ENCODE results near the gene KRTAP5-10.
A peak's percentile ranks its signal among the peaks of the same experiment; 100 is the strongest.
"Not testable (repeated sequence)": the region's sequence is repeated elsewhere in the genome, so short reads cannot be mapped to it uniquely, and the experiment has no call there.

KRTAP5-10 gene

DNA sequence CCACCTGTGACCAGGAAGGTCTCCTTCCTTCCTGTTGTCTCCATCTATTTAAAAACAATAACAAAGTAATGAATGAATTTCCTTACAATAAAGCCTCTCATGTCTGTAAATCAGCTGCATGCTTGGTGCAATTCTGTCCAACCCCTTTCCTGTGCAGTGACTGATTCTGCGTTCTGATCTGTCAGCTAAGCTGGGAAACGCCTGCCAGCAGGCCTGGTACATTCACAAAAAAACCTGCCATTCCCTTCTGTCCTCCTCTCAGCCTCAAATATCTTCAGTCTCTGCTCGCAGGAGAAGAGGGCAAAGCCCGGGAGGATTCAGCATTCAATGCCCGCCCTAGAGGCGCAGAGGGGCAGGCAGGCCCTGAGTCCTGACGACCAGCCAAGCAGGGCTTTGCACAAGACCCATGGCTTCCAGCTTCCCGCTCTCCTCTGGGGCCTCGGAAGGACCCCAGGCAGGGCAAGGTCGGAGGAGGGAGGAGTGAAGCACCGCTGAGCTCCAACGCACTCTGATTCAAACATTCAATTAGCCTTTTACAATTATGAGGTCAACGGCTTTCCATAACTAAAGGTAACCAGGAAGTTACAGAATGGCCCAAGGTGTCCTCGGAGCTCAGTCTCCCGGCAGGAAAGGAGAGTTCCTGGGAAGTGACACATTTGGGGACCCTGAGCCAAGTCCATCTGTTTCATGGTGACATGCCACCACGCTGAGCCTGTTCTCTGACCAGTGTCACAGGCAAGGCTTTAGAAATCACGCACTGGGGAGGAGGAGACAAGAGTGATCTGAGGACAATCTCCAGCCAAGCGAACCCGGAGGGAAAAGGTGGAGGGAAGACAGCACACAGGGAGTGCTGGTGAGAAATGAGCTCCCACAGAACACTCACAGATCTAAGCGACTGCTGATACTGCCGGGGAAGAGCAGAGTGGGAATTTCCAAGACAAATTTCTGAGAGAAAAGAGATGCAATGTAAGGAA lies 1.6 kb downstream of the KRTAP5-10 start:
- in situ Hi-C loops (cut with MboI; ENCODE audit: low pct_unique_long_range_greater_than_20kb, low sequenced_read_pairs); DNase-seq: not testable (repeated sequence)

DNA sequence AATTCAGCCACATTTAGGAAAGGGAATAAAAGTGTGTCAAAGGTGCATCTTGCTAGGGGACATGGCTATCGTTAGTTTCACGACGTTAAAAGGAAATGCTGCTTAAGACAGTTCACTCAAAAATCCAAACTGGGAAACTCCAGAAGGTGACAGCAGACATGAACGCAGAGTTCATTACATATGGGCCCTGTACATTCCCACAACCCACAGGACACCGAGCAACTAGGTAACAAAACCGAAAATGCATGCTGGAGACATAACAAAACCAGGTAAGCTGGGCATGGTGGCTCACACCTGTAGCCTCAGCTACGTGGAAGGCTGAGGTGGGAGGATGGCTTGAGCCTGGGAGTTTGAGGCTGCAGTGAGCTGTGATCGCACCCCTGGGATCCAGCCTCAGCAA lies 2.3 kb downstream of the KRTAP5-10 start:
- DNase-seq; in situ Hi-C loops (cut with MboI; ENCODE audit: low pct_unique_long_range_greater_than_20kb, low sequenced_read_pairs): not testable (repeated sequence)

DNA sequence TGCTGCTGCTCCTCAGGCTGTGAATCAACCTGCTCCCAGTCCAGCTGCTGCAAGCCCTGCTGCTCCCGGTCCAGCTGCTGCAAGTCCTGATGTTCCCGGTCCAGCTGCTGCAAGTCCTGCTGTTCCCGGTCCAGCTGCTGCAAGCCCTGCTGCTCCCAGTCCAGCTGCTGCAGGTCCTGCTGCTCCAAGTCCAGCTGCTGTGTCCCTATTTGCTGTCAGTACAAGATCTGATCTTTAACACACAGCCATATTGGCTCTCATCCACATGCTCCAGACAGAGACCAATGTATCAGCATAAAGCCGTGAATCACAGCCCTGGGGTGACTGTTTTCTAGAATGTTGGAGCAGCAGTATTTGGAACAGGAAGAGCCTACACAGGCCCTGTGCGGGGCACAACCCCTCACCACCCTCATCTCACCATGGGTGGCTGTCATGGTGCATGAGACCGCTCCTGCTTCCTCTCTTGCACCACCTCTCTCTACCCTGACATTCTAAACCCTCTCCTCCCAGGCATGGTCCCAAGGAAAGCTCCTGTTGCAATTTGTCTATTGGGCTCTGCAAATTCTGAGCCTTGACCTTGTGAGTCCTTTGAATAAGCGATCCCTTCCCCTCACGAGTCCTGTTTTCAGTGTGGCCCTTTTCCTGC lies 3.5 kb downstream of the KRTAP5-10 start:
- in situ Hi-C loops (cut with MboI; ENCODE audit: low pct_unique_long_range_greater_than_20kb, low sequenced_read_pairs), result no loop called here
- DNase-seq, result no peak

DNA sequence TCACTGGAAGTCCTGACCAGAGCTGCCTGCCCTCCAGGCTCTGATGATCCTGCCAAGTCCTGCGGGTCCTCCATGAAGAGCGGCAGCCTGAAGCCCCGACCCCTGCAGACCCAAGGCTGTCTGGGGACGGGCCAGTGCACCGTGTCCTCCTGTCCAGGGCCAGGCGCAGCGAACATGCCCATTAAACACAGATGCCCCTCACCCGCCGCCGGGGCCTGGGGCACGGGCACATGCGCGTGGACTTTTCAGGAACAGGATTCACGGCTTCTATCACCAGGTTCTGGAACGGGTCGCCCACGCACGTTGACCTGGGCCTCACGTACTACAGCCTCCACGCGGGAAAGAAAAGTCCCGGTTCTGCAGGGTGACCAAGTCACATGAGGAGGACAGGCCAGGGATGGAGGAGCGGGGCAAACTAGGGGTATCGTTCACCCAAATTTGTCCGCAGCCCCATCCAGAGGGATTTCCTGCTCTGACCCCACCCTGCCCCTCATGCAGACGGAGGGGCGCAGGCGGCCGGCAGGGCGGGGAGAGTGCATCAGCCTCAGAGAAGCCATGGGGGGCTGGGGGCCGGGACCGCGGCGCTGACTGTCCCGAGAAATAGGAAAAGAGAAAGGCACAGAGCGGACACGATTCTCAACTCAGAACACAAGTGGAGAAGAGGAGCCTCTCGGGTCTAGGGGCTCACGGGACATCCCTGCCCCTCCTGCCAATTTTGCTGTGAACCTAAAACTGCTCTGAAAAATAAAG lies 5.9 kb downstream of the KRTAP5-10 start:
- DNase-seq; in situ Hi-C loops (cut with MboI; ENCODE audit: low pct_unique_long_range_greater_than_20kb, low sequenced_read_pairs): not testable (repeated sequence)

DNA sequence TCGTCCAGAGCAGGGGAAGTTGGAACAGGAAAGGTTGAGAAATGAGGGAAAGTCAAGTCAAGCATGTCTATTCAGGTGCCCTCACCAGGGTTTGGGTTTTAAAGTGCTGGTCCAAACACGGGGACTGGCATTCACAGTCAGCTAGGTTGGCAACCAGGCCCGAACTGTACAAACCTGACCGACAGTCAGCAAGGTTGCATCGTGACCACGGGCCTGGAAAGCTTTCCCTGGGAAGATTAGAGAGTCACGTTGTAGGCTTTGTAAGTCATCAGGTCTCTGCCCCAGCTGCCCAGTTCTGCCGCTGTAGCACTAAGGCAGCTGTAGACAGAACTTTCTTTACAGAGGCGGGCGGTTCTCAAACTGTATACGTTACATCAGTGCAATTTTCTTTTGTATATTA lies 7.4 kb downstream of the KRTAP5-10 start:
- no peak for DNase-seq
- in situ Hi-C loops (cut with MboI; ENCODE audit: low pct_unique_long_range_greater_than_20kb, low sequenced_read_pairs), result no loop called here

DNA sequence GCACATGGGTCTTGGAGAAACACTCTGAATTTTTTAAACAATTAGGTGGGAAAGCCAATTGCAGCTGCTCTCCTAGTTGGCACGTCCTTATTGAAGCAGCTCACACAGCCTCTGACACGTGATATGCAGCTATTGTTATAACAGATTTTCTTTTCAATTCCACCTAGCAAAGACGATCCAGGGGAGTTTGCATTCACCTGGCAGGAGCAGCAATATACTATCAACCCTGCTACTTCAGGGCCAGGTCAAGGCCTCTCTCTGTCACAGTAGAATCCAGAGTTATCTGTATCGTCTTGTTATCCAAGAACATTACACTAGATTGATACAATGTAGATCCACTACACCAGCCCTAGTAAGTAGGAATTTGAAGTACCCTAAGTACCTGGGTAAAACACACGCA lies 9.1 kb downstream of the KRTAP5-10 start:
- no peak for DNase-seq
- in situ Hi-C loops (cut with MboI; ENCODE audit: low pct_unique_long_range_greater_than_20kb, low sequenced_read_pairs), result no loop called here

DNA sequence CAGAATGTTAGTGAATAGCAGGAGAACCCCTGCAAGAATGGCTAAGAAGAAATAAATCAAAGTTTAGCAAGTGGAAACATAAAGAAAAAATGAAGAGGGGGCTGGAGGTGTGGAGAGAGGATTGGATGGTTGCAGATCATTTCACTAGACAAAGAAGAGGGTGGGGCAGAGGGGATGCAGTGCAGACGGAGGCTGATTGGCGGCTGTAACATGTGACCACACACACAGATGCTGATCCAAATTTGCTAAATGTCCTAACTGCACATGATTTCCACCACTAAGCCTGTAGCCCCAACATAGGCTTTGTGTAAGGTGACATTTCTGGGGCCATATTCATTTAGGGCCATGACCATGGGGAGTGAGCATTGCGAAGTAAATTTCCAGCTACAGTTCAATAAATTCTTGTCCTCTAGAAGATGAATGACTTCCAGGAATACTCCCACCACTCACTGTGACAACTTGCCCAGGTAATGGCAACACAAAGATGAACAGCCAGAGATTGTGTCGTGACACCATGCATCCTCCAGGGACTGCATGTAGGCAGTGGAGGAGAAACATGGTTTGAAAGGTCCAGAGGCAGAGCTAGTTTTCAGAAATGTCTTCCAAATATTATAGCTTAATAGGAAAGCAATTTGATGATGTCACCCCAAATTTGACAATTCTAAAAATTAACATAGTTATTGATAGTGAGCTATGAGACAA lies 10.5 kb downstream of the KRTAP5-10 start:
- no peak for DNase-seq
- in situ Hi-C loops (cut with MboI; ENCODE audit: low pct_unique_long_range_greater_than_20kb, low sequenced_read_pairs), result no loop called here

DNA sequence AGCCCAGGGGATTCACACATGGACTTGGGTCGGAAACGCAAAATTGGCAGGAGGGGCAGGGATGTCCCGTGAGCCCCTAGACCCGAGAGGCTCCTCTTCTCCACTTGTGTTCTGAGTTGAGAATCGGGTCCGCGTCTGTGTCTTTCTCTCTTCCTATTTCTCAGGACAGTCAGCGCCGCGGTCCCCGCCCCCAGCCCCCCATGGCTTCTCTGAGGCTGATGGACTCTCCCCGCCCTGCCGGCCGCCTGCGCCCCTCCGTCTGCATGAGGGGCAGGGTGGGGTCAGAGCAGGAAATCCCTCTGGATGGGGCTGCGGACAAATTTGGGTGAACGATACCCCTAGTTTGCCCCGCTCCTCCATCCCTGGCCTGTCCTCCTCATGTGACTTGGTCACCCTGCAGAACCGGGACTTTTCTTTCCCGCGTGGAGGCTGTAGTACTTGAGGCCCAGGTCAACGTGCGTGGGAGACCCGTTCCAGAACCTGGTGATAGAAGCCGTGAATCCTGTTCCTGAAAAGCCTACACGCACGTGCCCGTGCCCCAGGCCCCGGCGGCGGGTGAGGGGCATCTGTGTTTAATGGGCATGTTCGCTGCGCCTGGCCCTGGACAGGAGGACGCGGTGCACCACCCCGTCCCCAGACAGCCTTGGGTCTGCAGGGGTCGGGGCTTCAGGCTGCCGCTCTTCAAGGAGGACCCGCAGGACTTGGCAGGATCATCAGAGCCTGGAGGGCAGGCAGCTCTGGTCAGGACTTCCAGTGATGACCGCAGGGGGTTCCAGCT lies 11.5 kb downstream of the KRTAP5-10 start:
- in situ Hi-C loops (cut with MboI; ENCODE audit: low pct_unique_long_range_greater_than_20kb, low sequenced_read_pairs); DNase-seq: not testable (repeated sequence)

DNA sequence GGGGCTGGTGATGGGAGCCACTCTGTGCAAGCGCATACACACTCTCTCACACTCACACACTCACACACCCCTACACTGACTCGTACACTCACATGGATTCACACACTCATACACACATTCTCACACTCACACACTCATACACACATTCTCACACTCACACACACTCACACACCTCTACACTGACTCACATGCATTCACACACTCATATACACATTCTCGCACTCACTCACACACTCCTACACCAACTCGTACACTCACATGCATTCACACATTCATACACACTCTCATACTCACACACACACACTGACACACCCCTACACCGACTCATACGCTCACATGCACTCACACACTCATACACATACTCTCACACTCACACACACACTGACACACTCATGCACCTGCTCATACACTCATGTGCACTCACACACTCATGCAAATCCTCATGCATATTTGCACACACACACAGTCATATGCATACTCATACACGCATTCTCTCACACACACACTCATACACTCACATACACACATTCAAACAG lies 12.2 kb downstream of the KRTAP5-10 start:
- DNase-seq, result no peak
- in situ Hi-C loops (cut with MboI; ENCODE audit: low pct_unique_long_range_greater_than_20kb, low sequenced_read_pairs), result no loop called here

DNA sequence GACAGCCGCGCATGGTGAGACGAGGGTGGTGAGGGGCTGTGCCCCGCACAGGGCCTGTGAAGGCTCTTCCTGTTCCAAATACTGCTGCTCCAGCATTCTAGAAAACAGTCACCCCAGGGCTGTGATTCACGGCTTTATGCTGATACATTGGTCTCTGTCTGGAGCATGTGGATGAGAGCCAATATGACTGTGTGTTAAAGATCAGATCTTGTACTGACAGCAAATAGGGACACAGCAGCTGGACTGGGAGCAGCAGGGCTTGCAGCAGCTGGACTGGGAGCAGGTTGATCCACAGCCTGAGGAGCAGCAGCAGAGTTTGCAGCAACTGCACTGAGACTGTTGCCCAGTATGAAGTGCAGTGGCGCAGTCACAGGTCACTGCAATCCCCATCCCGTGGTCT lies 14.2 kb downstream of the KRTAP5-10 start:
- in situ Hi-C loops (cut with MboI; ENCODE audit: low pct_unique_long_range_greater_than_20kb, low sequenced_read_pairs); DNase-seq: not testable (repeated sequence)

DNA sequence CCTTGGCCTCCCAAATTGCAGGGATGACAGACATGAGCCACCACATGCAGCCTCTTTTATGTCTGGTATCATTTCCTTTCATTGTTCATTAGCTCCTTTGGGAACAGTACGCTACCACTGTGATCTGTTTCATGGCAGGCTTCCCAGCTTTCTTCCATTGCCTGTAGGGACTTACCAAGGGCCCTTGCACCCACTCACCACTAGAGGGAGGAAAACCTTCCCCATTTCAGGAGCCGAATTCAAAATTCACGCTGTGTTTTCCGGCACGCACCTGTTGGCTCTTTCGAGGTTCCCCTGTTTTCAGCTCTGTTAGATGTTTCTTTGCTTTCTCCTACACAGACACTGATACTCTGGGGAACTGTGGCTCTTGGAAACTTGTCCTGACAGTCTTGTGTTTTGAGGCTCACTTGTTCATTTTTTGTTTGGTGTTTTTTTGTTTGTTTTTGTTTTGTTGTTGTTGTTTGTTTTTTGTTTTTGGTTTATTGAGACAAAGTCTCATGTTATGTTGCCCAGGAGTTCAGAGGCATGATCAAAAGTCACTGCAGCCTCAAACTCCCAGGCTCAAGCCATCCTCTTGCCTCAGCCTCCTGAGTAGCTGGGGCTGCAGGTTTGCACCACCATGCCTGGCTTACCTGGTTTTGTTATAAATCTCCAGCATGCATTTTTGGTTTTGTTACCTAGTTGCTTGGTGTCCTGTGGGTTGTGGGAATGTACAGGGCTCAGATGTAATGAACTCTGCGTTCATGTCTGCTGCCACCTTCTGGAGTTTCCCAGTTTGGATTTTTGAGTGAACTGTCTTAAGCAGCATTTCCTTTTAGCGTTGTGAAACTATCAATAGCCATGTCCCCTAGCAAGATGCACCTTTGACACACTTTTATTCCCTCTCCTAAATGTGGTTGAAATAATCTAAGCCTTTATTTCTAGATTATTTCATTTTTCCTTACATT lies 15.0 kb downstream of the KRTAP5-10 start:
- DNase-seq, result peak; percentile 50
- in situ Hi-C loops (cut with MboI; ENCODE audit: low pct_unique_long_range_greater_than_20kb, low sequenced_read_pairs), result no loop called here

DNA sequence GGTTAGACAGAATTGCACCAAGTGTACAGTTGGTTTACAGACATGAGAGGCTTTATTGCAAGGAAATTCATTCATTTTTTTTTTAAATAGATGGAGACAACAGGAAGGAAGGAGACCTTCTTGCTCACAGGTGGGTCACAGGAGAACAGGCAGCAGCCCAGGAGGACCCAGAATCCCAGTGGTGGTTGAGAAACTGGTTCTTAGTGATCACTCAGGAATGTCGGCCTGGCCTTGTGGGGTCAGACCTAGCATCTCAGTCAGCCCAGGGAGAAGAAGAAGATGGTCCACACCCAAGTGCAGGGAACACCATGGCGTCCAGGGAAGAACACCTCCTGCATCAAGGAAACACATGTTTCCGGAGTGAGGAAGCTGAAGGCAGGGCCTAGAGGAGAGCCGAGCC lies 16.5 kb downstream of the KRTAP5-10 start:
- in situ Hi-C loops (cut with MboI; ENCODE audit: low pct_unique_long_range_greater_than_20kb, low sequenced_read_pairs), result no loop called here
- DNase-seq, result no peak

DNA sequence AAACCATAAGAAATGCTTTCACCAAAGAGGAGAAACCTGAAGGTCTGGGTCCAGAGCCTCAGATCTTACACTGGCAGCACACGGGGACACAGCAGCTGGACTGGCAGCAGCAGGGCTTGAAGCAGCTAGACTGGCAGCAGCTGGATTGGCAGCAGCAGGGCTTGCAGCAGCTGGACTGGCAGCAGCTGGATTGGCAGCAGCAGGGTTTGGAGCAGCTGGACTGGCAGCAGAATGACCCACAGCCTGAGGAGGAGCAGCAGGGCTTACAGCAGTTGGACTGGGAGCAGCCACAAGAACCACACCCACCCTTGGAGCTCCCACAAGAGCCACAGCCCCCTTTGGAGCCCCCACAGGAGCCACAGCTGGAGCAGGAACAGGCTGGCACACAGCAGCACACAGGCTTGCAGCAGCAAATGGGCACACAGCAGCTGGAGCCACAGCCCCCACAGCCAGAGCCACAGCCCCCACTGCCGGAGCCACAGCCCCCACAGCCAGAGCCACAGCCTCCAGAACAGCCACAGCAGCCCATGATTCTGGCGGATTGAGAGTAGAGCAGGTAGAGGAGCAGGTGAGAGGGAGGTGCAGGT lies 17.0 kb downstream of the KRTAP5-10 start, which contains the start of gene KRTAP5-11:
KRTAP5-11 (minus strand) TSS at position 567 of the 587 bp plus-strand sequence; CDS start at position 529, 38 bp downstream.
- in situ Hi-C loops (cut with MboI; ENCODE audit: low pct_unique_long_range_greater_than_20kb, low sequenced_read_pairs), result no loop called here
- DNase-seq, result no peak

DNA sequence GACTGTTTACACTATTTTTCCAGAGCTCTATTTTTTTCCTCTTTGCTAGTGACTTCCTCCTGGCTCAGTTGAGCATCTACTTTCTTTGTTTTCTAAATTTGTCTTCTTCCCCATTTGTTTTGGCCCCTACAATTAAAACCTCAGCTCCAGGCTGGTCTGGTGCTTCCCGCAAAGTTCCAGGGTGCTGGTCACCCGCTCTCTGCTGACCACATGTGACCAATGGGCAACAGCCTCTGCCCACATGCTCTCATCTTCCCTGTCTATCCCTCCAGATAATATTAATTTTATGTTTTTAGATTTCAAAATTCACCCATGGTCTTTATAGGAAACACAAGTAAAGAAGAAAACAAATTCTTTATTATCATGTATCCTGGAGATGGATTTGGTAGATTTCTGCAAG lies 17.6 kb downstream of the KRTAP5-10 start:
- in situ Hi-C loops (cut with MboI; ENCODE audit: low pct_unique_long_range_greater_than_20kb, low sequenced_read_pairs); DNase-seq: not testable (repeated sequence)

DNA sequence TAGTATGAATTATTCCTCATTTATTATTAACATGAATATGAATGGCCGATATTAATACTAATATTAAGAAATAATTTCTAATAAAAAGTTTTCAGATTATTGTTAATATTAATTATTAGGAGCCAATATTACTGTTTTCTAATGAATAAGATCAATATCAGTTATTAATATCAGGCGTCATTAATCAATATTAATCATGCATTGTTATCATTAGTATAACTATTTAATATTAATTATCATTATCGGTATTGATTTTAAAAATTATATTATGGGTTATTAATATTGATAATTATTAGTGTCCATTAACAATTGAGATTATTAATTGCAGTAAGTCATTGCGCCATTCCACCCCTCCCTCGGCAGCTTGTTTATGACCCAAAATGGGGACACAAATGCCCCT lies 20.3 kb downstream of the KRTAP5-10 start:
- in situ Hi-C loops (cut with MboI; ENCODE audit: low pct_unique_long_range_greater_than_20kb, low sequenced_read_pairs), result not testable (repeated sequence)

DNA sequence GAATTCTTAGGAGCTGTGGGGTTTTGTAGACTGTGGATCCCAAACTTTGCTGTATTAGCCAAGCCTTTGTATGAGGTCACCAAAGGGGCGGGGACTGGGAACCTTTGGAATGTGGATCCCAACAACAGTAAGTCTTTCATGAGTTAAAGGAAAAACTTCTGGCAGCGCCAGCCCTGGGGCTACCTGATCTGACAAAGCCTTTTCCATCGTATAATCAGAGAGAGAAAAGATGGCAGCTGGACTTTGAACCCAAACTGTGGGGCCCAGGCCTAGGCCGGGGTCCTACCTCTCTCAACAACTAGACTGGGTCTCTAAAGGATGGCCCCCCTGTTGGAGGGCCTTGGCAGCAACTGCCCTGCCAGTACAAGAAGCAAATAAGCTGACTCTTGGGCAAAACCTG lies 23.0 kb downstream of the KRTAP5-10 start:
- in situ Hi-C loops (cut with MboI; ENCODE audit: low pct_unique_long_range_greater_than_20kb, low sequenced_read_pairs); DNase-seq: not testable (repeated sequence)

More for the DNA sequence above, 20.3 kb downstream of the KRTAP5-10 start:
- DNase-seq, result not testable (repeated sequence)
